ENCODE data around the gene C11orf71. TPM values are rescaled to one million over a fixed set of nuclear protein-coding genes. Genes with fewer than 3 reads are reported as not detected.

The C11orf71 gene
- total RNA-seq, 4 donors from 2014 or later = 9.4 to 15.0 (median 14.7) TPM; not detected in 1

GRCh38 chr11:114354076-114354475 lies 46.2 kb downstream of the C11orf71 start:
- no peaks in the 10 kb centered on the region for H3K4me1 ChIP-seq
- no peak for TF ChIP-seq POLR2A (IDR thresholded peaks at IDR 0.05)
- H3K36me3 ChIP-seq = no peaks in the 10 kb centered on the region
- no peaks in the 10 kb centered on the region for H3K9me3 ChIP-seq
- in situ Hi-C loops (cut with MboI; ENCODE audit: low pct_ligation_motif_present in 1 of 4, low pct_unique_long_range_greater_than_20kb in 1 of 4, low sequenced_read_pairs in 3 of 4) (no loop called here), intact Hi-C loops (cut with DNase I; ENCODE audit: low total_unique reads) (no loop called here)
- H3K4me3 ChIP-seq = no peak overlapping the region
- no peaks in the 10 kb centered on the region for H3K27me3 ChIP-seq
- H3K27ac ChIP-seq = no peak overlapping the region
- DNase-seq = no peak
- 79 to 85% methylated on average over 3 of the region's 3 CpGs for WGBS, 2 donors (ENCODE audit: low coverage in 1 of 2)

GRCh38 chr11:114353443-114353842 lies 46.9 kb downstream of the C11orf71 start:
- Histone ChIP-seq H3K9me3 (no peaks in the 10 kb centered on the region), H3K27me3 (no peaks in the 10 kb centered on the region), H3K27ac (no peak overlapping the region), H3K4me3 (no peak overlapping the region), H3K36me3 (no peaks in the 10 kb centered on the region), H3K4me1 (no peaks in the 10 kb centered on the region)
- intact Hi-C loops (cut with DNase I; ENCODE audit: low total_unique reads) (no loop called here), in situ Hi-C loops (cut with MboI; ENCODE audit: low pct_ligation_motif_present in 1 of 4, low pct_unique_long_range_greater_than_20kb in 1 of 4, low sequenced_read_pairs in 3 of 4) (no loop called here)
- TF ChIP-seq CTCF (IDR thresholded peaks at IDR 0.05) (no peak), POLR2AphosphoS5 (IDR thresholded peaks at IDR 0.05) (no peak), EP300 (IDR thresholded peaks at IDR 0.05; ENCODE audit: low read depth) (no peak), POLR2A (IDR thresholded peaks at IDR 0.05) (no peak)
- no peak for DNase-seq
- 85 to 88% methylated on average over 3 of the region's 3 CpGs for WGBS, 2 donors (ENCODE audit: low coverage in 1 of 2)

- no peaks in the 10 kb centered on the region for H3K4me1 ChIP-seq
- 90 to 91% methylated on average over 6 to 10 of the region's 10 CpGs for WGBS, 2 donors (ENCODE audit: low coverage in 1 of 2)
- in situ Hi-C loops (cut with MboI; ENCODE audit: low pct_ligation_motif_present in 1 of 4, low pct_unique_long_range_greater_than_20kb in 1 of 4, low sequenced_read_pairs in 3 of 4) = no loop called here
- TF ChIP-seq POLR2AphosphoS5 (IDR thresholded peaks at IDR 0.05) = no peak
- no peak for TF ChIP-seq POLR2A (IDR thresholded peaks at IDR 0.05)
- TF ChIP-seq EP300 (IDR thresholded peaks at IDR 0.05; ENCODE audit: low read depth) = no peak
- TF ChIP-seq CTCF (IDR thresholded peaks at IDR 0.05) = no peak
- H3K36me3 ChIP-seq = no peaks in the 10 kb centered on the region
- H3K9me3 ChIP-seq = no peaks in the 10 kb centered on the region
- H3K4me3 ChIP-seq = no peak overlapping the region
- no peaks in the 10 kb centered on the region for H3K27me3 ChIP-seq
- no peak overlapping the region for H3K27ac ChIP-seq
- no peak for DNase-seq
- intact Hi-C loops (cut with DNase I; ENCODE audit: low total_unique reads) = no loop called here
These were observed 50.3 kb downstream of the C11orf71 start for GRCh38 chr11:114350022-114350421.

Other genes starting within 250 kb of the C11orf71 start
- 100 to 1,000 TPM in 3 of 4 donors, 10 to 100 TPM in 1; 37.8 to 385 (median 179) TPM for gene NNMT, start 104.1 kb downstream of the C11orf71 start, total RNA-seq
- gene RBM7, start 155 bp upstream of the C11orf71 start, total RNA-seq = 10 to 100 TPM in 3 of 4 donors, 1 to 10 TPM in 1; 5.6 to 25.9 (median 23.1) TPM
- gene REXO2, start 39.0 kb upstream of the C11orf71 start, total RNA-seq = 100 to 1,000 TPM in 1 of 4 donors, 10 to 100 TPM in 3; 28.1 to 126 (median 59.0) TPM
- 100 to 1,000 TPM; 144 to 449 (median 370) TPM for gene NXPE1, start 159.4 kb upstream of the C11orf71 start, total RNA-seq
- gene NXPE4, start 195.3 kb upstream of the C11orf71 start, total RNA-seq = 100 to 1,000 TPM; 184 to 292 (median 263) TPM

Measured in transverse colon (tissue), 4 donors.